Umbilical cord (tissue), 2 donors: Measurements from ENCODE around the gene CHRNA10. TPM values are rescaled to one million over a fixed set of nuclear protein-coding genes. Genes with fewer than 3 reads are reported as not detected.
"Not testable (repeated sequence)": the region's sequence is repeated elsewhere in the genome, so short reads cannot be mapped to it uniquely, and the experiment has no call there.

ENCODE experiments used
- DNase-seq: peaks from one replicate; pipeline ENCODE4 v3.0.0-alpha.2; 2015; ENCODE audit warnings: low spot score
- total RNA-seq: library from RNA; depleted of rRNA; stranded (reverse); fragments of >200 nt; gene quantifications from one replicate; pipeline ENCODE4 v1.2.3, GENCODE V29; 2014; ENCODE audit warnings: low replicate concordance; ENCODE audit not compliant: insufficient read depth

Gene CHRNA10
- total RNA-seq, 1 donor from 2014 or later, result 1.7 TPM

DNA sequence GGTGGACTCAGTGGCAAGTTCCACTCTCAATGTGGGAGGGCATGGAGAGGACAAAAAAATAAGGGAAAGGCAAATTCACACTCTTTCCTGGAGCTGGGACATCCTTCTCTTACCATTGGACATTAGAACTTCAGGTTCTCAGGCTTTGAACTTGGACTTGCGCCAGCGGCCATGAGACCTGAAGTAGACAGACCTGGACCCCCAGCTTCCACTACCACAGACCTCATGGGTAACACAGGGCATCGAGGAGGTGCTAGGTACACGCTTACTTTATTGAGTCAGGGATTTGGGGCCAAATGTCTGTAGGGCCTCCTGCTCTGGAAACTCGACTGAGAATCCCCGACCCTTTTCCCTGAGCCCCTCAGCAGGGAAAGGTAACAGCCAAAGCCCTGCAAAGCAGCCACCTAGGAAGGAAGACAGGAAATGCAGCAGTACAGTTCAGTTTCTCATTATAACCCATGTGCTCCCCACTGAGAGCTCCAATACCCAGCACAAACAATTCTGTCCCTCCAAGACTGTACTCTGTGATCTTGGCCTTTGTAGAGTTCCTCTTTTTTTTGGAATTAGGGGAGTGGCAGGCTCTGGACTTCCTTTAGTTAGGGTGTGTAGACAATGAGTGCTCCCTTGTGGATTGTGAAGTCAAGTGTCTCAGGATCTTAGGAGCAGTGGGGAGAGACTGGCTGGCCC is 5.7 kb downstream of the CHRNA10 start:
- DNase-seq, result no peak

DNA sequence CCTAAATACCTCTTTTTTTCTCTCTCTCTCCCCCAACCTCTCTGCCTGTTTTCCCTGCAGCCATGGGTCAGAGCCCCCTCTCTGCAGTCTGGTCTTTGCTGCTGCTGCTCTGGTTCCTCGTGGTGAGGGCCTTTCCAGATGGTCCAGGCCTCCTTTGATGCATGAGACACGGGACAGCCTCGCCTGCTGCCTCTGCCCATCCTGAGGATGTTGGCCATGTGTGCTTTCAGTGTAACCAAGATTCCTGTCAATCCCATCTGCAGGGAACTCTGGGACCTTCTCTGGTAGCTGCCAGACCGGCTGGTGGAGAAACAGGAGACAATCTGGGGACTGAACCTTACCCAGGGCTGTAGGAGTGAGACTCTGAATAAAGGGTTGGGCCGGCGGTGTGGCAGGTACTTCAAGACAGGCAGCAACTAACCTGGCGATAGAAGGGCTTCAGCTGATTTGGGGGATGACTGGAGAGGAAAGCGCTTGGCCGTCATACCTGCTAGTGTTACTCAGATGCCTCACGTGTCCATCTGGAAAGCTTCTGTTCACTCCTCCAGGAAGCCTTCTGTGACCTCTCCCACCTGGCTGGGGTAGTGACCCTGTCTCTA is 7.1 kb downstream of the CHRNA10 start:
- no peak for DNase-seq

DNA sequence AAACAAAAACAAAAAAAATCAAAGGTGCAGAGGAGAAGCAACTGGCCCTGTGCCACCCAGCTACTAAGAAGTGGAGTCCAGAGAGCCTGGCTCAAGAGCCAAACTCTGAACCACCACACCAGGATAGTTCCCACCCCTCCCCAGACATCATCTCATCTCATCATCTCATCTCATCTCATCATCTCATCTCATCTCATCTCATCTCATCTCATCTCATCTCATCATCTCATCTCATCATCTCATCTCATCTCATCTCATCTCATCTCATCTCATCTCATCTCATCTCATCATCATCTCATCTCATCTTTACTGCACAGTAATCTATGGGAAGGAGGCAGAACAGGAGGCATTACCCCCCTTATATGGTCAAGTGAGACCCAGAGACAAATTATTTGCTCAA is 8.3 kb downstream of the CHRNA10 start:
- DNase-seq, result no peak

DNA sequence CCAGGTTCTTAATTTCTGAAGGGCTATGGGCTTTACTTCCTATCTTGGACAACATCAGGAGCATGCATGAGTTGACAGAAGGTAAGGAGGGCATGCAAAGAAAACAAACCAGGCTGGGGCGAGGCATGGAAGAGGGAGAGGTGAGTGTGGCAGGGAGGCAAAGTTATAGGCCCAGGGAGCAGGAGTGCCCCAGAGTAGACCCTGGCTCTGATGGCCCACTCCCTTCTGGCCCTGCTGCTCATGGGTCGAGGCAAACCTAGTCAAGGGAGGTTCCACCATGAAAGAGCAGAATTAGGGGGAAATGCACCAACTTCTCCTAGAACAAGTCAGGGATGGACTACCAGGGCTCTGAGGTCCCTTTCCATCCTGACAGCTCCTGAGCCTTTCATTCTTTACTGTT is 10.2 kb downstream of the CHRNA10 start:
- no peak for DNase-seq

DNA sequence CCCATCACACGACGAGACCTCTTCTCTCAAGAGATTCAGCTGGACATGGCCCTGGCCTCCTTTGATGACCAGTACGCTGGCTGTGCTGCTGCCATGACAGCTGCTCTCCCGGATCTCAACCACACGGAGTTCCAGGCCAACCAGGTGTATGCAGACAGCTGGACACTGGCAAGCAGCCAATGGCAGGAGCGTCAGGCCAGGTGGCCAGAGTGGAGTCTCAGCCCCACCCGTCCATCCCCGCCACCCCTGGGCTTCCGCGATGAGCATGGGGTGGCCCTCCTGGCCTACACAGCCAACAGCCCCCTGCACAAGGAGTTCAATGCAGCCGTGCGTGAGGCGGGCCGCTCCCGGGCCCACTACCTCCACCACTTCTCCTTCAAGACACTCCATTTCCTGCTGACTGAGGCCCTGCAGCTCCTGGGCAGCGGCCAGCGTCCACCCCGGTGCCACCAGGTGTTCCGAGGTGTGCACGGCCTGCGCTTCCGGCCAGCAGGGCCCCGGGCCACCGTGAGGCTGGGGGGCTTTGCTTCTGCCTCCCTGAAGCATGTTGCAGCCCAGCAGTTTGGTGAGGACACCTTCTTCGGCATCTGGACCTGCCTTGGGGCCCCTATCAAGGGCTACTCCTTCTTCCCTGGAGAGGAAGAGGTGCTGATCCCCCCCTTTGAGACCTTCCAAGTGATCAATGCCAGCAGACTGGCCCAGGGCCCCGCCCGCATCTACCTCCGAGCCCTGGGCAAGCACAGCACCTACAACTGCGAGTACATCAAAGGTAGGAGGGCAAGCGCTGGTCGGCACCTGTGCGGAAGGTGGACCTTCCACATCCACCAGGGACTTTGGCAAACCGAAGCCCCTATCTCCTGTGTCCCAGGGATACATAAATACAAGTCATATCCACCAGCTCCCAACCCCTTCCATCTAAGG is 11.3 kb downstream of the CHRNA10 start:
- no peak for DNase-seq

DNA sequence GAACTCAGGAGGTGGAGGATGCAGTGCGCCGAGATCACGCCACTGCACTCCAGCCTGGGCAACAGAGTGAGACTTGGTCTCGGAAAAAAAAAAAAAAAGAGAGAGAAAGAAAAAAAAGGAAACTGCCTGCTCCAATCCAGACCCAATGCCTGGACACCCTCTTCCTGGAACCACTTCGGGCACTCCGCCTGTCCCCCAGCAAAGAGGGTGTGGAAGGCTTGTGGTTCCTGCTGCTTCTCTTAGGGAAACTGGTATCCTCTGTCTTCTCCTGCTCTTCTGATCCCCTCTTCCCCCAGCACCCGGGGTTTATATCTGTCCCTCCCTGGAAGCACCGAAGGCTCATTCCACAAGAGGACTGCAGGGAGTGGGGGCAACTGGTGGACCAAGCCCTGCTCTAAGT is 12.9 kb downstream of the CHRNA10 start:
- DNase-seq, result no peak

DNA sequence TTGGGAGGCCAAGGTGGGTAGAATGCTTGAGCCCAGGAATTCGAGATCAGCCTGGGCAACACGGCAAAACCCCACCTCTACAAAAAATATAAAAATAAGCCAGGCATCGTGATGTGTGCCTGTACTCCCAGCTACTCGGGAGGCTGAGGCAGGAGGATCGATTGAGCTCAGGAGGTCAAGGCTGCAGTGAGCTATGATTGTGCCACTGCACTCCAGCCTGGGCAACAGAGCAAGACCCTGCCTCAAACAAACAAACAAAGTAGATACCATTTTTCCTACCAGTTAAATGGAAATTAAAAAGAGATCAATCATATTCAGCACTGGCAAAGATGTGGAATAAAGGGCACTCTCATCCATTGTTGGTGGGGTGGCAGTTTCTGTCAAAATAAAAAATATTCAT is 13.9 kb downstream of the CHRNA10 start:
- DNase-seq, result not testable (repeated sequence)

DNA sequence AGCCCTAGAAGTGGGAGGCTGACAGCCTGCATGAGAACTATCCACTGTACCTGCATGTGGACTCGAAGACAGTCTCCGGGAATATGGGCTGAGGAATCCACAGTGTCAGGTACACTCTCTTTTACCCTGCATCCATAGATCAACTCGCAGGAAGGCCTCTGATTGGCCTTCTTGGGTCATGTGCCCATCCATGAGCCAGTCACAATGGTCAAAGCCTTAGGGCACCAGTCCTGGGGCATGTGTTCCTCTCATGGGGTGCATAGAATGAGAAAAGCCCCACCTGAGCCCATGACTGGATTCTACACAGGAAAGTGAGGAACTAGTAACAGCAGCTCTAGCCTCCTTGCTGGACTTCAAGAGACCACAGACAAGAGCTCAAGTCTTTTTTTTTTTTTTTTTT is 15.6 kb downstream of the CHRNA10 start:
- DNase-seq, result no peak

DNA sequence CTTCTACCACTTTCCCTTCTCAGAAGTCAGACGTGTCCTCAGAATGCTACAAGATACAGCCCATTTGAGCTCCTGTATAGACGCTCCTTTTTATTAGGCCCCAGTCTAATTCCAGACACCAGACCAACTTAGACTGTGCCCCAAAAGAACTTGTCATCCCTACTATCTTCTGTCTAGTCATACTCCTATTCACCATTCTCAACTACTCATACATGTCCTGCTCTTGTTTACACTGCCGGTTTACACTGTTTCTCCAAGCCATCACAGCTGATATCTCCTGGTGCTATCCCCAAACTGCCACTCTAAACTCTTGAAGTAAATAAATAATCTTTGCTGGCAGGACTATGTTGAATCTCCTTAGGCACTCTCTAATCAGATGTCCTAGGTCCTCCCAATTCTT is 18.7 kb downstream of the CHRNA10 start:
- not testable (repeated sequence) for DNase-seq

DNA sequence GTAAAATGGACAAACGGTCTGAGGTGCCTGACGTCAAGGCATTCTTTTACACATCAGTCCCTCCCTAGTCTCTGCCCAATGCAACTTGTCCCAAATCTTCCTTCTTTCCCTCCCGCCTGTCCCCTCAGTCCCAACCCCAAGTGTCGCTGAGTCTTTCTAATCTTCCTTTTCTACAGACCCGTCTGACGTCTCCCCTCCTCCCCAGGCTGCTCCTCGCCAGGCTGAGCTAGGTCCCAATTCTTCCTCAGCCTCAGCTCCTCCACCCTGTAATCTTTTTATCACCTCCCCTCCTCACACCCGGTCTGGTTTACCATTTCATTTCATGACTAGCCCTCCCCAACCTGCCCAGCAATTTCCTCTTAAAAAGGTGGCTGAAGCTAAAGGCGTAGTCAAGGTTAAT is 21.8 kb downstream of the CHRNA10 start:
- not testable (repeated sequence) for DNase-seq

DNA sequence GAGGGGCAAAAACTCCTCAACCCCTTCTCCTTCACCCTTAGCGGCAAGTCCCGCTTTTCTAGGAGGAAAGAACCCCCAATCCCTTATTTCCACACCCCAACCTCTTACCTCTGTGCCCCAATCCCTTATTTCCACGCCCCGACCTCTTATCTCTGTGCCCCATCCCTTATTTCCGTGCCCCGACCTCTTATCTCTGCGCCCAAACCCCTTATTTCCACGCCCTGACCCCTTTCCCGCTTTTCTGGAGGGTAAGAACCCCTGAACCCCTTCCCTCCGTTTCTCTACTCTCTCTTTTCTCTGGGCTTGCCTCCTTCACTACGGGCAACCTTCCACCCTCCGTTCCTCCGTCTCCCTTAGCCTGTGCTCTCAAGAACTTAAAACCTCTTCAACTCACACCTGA is 22.3 kb downstream of the CHRNA10 start:
- not testable (repeated sequence) for DNase-seq

DNA sequence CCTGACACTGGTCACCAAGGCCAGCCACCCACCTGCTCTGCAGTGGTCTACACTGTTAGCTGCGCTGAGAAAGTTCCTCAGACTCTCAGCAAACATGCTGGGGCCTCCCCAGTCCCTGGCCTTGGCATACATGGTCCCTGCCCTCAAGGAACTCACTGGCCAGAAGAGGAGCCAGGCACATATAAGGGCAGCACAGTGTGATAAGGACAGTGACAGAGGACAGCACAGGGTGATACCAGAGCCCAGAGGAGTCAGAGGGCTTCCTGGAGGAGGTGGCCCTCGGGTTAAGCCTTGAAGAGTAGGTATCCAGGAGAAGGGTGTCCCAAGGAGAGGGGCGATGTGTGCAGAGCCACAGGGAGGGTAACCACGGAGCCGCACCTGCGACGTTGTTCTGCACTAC is 25.6 kb downstream of the CHRNA10 start:
- no peak for DNase-seq

DNA sequence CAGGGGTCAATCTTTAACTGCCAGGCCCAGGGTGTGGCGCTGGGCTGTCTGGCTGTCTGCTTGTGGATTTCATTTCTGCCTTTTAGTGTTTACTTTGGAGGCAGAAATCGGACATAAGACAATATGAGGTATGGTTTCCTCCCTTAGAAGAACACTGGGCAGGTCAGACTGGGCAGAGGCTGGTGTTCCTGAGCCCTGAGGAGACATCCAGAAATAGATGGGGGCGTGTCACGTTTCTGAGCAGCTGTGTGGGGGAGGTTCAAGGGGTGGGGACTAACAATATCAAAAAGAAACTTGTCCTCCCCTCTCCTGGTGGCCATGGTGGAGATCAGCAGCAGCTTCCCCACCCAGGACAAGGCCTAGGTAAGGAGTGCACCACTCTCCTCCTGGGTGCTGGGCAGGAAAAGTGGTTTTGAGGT is 26.4 kb downstream of the CHRNA10 start, which contains the start of gene ART1:
Gene ART1 (plus strand): TSS at position 312 of the 419 bp plus-strand sequence. CDS start 14,086 bp downstream, outside the sequence.
- no peak for DNase-seq

DNA sequence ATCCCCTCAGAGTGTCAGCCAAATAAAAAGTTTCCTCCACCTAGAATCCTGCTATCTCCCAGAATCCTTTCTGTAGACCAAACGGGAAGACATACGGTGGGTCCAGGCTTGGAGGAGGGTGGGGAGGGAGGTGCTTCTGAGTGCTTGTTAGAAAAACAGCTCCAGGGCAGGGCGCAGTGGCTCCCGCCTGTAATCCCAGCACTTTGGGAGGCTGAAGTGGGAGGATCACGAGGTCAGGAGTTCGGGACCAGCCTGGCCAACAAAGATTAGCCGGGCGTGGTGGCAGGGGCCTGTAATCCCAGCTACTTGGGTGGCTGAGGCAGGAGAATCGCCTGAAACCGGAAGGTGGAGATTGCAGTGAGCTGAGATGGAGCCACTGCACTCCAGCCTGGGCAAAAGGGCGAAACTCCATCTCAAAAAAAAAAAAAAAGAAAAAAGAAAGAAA is 28.1 kb downstream of the CHRNA10 start:
- peak; percentile 21 for DNase-seq

DNA sequence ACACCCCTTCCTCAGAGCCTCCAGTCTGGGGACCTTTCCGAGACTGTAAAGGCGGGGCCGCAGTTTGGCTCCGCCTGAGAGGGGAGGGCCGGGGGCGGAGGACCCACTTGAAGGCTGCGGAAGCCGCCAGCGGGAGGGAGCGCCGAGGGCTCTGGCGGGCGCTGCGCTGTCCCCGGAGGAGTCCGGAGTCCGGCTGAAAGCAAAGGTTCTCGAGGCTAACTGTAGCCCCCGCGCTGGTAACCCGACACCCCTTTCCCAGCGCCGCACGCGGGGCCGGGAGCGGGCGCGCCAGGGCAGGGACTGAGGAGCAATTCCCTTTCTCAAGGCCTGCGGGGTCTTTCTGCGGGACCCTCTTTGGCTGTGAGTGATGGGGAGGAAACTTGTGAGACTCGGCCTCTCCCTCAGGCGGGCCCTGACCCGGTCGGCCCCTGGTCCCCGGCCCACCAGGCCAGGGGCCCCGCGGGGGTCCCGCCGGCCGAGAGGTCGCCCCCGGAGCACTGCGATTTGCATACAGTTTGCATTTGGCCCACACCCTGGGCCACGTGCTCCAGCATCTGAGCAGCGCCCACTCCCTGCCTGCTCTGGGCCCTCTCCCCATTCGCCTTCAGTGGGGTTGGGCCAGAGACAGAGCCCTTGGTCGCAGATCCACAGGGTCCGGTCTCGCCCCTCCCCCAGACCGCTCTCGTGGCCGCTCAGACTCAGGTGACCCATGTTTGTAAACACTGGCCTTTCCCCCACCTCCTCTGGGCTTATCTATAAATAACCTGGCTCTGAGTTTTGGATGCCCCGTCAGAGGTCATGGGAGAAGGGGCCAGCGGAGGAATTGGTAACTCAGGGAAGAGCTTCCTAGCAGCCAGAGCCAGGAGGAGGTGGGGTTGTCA is 28.9 kb downstream of the CHRNA10 start:
- peak; percentile 78 for DNase-seq

DNA sequence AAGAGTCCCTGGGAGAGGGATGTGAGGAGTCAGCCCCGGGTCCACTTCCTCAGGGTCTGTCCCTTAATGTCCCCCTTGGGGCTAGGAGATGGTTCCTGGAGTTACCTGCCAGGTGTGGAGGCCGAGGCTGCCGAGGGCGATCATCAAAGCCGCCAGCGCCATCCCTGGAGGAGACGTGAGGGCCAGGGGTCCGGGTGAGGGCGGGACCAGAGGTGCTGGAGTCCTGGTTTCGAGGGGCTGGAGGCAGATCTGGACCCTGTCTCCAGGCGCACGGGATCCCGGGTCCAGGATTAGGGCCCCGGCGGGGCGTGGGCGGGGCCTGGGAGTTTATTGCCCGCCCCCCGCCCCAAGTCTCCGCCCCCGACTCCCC is 29.5 kb downstream of the CHRNA10 start, which contains the start of gene ART5:
Gene ART5 (minus strand): TSS at position 292 of the 370 bp plus-strand sequence. CDS start 130 bp downstream, at position 162.
- no peak for DNase-seq

DNA sequence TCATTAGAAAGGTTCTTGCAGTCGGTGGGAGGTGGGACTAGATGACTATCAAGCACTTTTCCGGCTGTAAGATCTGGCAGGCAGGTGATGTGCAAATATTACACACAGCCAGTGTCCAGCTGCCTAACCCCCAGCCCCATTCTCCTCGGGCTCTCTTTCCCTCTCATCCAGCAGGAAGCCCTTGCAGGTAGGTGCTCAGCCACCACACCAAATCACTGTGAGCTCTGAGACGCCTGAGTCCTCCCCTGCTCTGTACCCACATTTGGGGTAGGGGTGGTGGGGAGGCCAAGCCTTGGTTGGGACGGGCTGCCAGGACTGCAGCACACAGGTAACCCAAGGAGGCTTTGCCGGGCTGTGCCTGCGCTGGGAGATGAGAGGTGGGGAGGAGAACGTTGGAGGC is 30.0 kb downstream of the CHRNA10 start:
- DNase-seq, result no peak

DNA sequence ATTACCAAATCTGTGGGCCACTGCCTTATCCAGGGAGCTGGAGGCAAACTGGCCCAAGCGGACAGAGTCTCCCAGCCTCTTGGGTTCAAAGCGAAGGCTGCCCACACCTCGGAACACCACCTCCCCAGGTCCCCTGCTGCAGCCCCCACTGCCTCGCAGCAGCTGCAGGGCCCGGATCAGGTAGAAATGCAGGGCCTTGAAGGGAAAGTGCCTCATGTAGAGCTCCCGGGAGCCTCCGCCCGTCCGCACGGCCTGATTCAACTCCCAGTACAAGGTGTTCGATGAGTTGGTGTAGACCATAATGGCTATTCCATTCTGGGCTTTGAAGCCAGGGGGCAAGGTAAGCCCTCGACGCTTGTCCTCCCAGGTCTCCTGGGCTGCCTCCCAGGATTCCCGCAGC is 31.3 kb downstream of the CHRNA10 start:
- DNase-seq, result no peak

DNA sequence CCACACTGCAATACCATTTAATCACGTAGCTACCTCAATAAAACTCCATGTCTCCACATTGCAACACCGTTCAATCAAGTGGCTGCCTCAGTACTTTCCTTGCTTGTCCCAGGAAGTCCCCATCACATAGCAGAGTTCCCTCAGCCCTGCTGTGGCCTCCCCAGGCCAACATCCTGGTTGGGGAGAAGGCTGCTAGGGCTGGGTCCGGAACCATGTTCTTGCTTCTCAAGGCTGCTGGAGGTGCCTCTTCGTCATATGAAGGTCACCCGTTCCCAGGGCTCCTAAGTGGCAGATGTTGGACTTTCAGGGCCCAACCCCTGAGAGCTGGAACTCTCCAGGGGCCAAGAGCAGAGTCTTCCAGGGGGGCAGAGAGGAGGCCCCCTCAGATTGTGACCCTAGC is 32.7 kb downstream of the CHRNA10 start:
- DNase-seq, result no peak

DNA sequence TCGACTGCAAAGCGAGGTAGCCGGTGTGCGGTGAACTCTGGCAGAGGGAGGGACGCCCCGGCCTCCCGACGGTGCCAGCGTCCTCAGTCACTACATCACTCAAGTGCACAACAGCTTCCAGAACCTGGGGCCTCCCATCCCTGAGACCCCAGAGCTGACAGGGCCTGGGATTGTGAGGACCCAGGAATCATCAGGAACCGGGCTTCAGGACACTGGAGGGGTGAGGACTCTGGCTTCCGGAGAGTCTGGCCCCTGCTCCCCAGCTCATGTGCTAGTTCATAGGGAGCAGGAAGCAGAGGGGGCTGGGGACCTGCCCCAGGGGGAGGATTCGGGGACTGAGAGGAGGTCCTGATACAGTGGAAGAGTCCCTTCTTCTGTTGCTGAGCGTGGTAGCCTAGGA is 34.0 kb downstream of the CHRNA10 start:
- no peak for DNase-seq
